ENCODE measurements around the gene MMP24.

Gene MMP24

DNA sequence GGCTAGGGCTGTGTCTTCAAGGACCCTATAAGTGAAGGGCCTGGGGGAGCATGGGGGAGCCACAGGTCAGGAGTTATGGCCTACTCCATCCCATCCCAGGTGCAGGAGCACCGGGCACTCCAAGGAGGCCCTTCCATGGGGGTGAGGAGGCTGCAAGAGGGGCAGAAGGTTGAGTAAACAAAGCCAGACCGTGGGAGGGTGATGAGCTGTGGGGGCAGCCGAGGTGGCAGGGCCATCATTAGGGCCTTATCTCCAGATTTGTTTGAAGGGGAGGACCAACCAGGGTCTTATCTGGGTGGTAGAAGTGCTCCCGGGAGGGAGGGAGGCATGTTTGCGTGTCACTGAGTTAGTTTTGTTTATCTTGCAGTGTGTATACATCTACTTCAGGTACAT, 67.8 kb downstream of the MMP24 start:
- peaks cover 4% of the 10 kb centered on the region for H3K27me3 ChIP-seq (ENCODE audit: insufficient read depth, low read length)
- H2AFZ ChIP-seq (ENCODE audit: low read length) = no peak overlapping the region
- no peaks in the 10 kb centered on the region for H3K9me3 ChIP-seq (ENCODE audit: low read length)
- no peak overlapping the region for H3K9ac ChIP-seq (ENCODE audit: low read length)
- H3K9me2 ChIP-seq (ENCODE audit: low read depth, low read length) = no peaks in the 10 kb centered on the region
- no peak overlapping the region for H3K4me2 ChIP-seq (ENCODE audit: low read length)
- H3K4me3 ChIP-seq (ENCODE audit: low read depth, low read length, poor library complexity, severe bottlenecking) = no peak overlapping the region
- no peak for TF ChIP-seq EZH2 (IDR thresholded peaks at IDR 0.05; ENCODE audit: borderline replicate concordance, low read length)
- TF ChIP-seq, protein P1, sequence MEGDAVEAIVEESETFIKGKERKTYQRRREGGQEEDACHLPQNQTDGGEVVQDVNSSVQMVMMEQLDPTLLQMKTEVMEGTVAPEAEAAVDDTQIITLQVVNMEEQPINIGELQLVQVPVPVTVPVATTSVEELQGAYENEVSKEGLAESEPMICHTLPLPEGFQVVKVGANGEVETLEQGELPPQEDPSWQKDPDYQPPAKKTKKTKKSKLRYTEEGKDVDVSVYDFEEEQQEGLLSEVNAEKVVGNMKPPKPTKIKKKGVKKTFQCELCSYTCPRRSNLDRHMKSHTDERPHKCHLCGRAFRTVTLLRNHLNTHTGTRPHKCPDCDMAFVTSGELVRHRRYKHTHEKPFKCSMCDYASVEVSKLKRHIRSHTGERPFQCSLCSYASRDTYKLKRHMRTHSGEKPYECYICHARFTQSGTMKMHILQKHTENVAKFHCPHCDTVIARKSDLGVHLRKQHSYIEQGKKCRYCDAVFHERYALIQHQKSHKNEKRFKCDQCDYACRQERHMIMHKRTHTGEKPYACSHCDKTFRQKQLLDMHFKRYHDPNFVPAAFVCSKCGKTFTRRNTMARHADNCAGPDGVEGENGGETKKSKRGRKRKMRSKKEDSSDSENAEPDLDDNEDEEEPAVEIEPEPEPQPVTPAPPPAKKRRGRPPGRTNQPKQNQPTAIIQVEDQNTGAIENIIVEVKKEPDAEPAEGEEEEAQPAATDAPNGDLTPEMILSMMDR (IDR thresholded peaks at IDR 0.05; ENCODE audit: low read length) = no peak
- H3F3A ChIP-seq (ENCODE audit: insufficient read depth, low read length) = no peaks in the 10 kb centered on the region
- no peaks in the 10 kb centered on the region for H3K4me1 ChIP-seq (ENCODE audit: insufficient read depth, low read length, severe bottlenecking)
- no peak overlapping the region for H3K27ac ChIP-seq (ENCODE audit: low read depth, low read length, poor library complexity, severe bottlenecking)
- no peaks in the 10 kb centered on the region for H3K36me3 ChIP-seq (ENCODE audit: insufficient read depth, low read length)
- no peaks in the 10 kb centered on the region for H4K20me1 ChIP-seq (ENCODE audit: insufficient read depth, low read length)
- no peaks in the 10 kb centered on the region for H3K79me2 ChIP-seq (ENCODE audit: insufficient read depth, low read length)

- H3K36me3 ChIP-seq (ENCODE audit: insufficient read depth, low read length) = no peaks in the 10 kb centered on the region
- H4K20me1 ChIP-seq (ENCODE audit: insufficient read depth, low read length) = no peaks in the 10 kb centered on the region
- H3K9me2 ChIP-seq (ENCODE audit: low read depth, low read length) = no peaks in the 10 kb centered on the region
- H3K4me1 ChIP-seq (ENCODE audit: insufficient read depth, low read length, severe bottlenecking) = no peaks in the 10 kb centered on the region
- no peak overlapping the region for H3K4me3 ChIP-seq (ENCODE audit: low read depth, low read length, poor library complexity, severe bottlenecking)
- no peak overlapping the region for H2AFZ ChIP-seq (ENCODE audit: low read length)
- no peaks in the 10 kb centered on the region for H3K79me2 ChIP-seq (ENCODE audit: insufficient read depth, low read length)
- H3K4me2 ChIP-seq (ENCODE audit: low read length) = no peak overlapping the region
- H3K9ac ChIP-seq (ENCODE audit: low read length) = no peak overlapping the region
- no peaks in the 10 kb centered on the region for H3F3A ChIP-seq (ENCODE audit: insufficient read depth, low read length)
- TF ChIP-seq, protein P1 (IDR thresholded peaks at IDR 0.05; ENCODE audit: low read length) = no peak
- H3K27ac ChIP-seq (ENCODE audit: low read depth, low read length, poor library complexity, severe bottlenecking) = no peak overlapping the region
- H3K27me3 ChIP-seq (ENCODE audit: insufficient read depth, low read length) = peaks cover 4% of the 10 kb centered on the region
- H3K9me3 ChIP-seq (ENCODE audit: low read length) = no peaks in the 10 kb centered on the region
Measured at GRCh38 chr20:35295058-35295457, 68.6 kb downstream of the MMP24 start.

DNA sequence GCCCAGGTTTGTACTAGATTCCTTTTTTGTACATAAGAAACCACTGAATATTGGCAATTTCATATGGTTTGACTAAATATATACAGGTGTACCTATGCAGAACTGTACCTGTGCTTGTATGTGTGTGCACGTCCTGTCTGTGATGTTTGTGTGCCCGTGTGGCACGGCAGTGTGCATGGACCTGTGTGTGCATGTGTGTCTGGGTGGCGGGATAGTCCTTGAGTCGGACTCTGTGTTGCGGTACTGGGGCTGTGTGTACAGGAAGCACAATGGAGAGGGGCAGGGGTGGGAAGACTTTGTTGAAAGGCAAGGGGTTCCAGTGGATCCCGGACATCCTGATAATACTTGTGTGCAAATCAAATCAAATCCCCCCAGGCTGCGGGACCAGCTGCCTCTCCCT, 69.2 kb downstream of the MMP24 start:
- Histone ChIP-seq H3F3A (ENCODE audit: insufficient read depth, low read length) (no peaks in the 10 kb centered on the region), H3K9ac (ENCODE audit: low read length) (no peak overlapping the region), H3K36me3 (ENCODE audit: insufficient read depth, low read length) (no peaks in the 10 kb centered on the region), H3K27ac (ENCODE audit: low read depth, low read length, poor library complexity, severe bottlenecking) (no peak overlapping the region), H4K20me1 (ENCODE audit: insufficient read depth, low read length) (no peaks in the 10 kb centered on the region), H3K4me2 (ENCODE audit: low read length) (no peak overlapping the region), H2AFZ (ENCODE audit: low read length) (no peak overlapping the region), H3K4me1 (ENCODE audit: insufficient read depth, low read length, severe bottlenecking) (no peaks in the 10 kb centered on the region), H3K27me3 (ENCODE audit: insufficient read depth, low read length) (peaks cover 4% of the 10 kb centered on the region), H3K79me2 (ENCODE audit: insufficient read depth, low read length) (no peaks in the 10 kb centered on the region), H3K9me2 (ENCODE audit: low read depth, low read length) (no peaks in the 10 kb centered on the region), H3K4me3 (ENCODE audit: low read depth, low read length, poor library complexity, severe bottlenecking) (no peak overlapping the region), H3K9me3 (ENCODE audit: low read length) (no peaks in the 10 kb centered on the region)
- TF ChIP-seq EZH2 (IDR thresholded peaks at IDR 0.05; ENCODE audit: borderline replicate concordance, low read length) = no peak
- TF ChIP-seq, protein P1 (IDR thresholded peaks at IDR 0.05; ENCODE audit: low read length) = no peak

All from OCI-LY1 (cell line).